RWPE2 (cell line): ENCODE measurements around the gene TARM1.
A peak's percentile ranks its signal among the peaks of the same experiment; 100 is the strongest.

Experiments used
- ATAC-seq: fragments of 200-7000 bp; cut with Tn5 transposase; 3 replicates; pipeline ENCODE4 v1.9.1; 2021; ENCODE audit warnings: low read depth
- DNase-seq: peaks from one replicate; pipeline ENCODE4 v3.0.0-alpha.2; 2020; ENCODE audit warnings: low spot score
- H3K27ac ChIP-seq: fragments of 450-650 bp; 2 replicates; pipeline ENCODE4 v1.5.1; 2017; ENCODE audit warnings: mild to moderate bottlenecking; ENCODE audit not compliant: poor library complexity, severe bottlenecking
- H3K27me3 ChIP-seq: fragments of 250-450 bp; sonication (Bioruptor Pico); 2 replicates; pipeline ENCODE4 v1.5.1; 2021; ENCODE audit warnings: mild to moderate bottlenecking, moderate library complexity; ENCODE audit not compliant: insufficient read depth, poor library complexity, severe bottlenecking
- H3K36me3 ChIP-seq: fragments of 250-450 bp; sonication (Bioruptor Pico); 2 replicates; pipeline ENCODE4 v1.5.1; 2020; ENCODE audit warnings: low read depth, mild to moderate bottlenecking, moderate library complexity
- H3K4me1 ChIP-seq: fragments of 250-450 bp; sonication (Bioruptor Pico); 2 replicates; pipeline ENCODE4 v1.5.1; 2021; ENCODE audit warnings: mild to moderate bottlenecking, moderate library complexity; ENCODE audit not compliant: insufficient read depth, poor library complexity, severe bottlenecking
- H3K4me3 ChIP-seq: fragments of 250-450 bp; sonication (Bioruptor Pico); 2 replicates; pipeline ENCODE4 v1.5.1; 2021; ENCODE audit warnings: mild to moderate bottlenecking, moderate library complexity; ENCODE audit not compliant: severe bottlenecking
- H3K9me3 ChIP-seq: fragments of 250-450 bp; sonication (Bioruptor Pico); 2 replicates; pipeline ENCODE4 v1.5.1; 2021; ENCODE audit warnings: mild to moderate bottlenecking, moderate library complexity; ENCODE audit not compliant: severe bottlenecking
- TF ChIP-seq, protein P1 (sequence below): fragments of 450-650 bp; IDR thresholded peaks from one replicate; pipeline ENCODE4 v1.5.1; 2017; ENCODE audit warnings: mild to moderate bottlenecking, moderate library complexity; ENCODE audit not compliant: poor library complexity, severe bottlenecking

Gene TARM1

DNA sequence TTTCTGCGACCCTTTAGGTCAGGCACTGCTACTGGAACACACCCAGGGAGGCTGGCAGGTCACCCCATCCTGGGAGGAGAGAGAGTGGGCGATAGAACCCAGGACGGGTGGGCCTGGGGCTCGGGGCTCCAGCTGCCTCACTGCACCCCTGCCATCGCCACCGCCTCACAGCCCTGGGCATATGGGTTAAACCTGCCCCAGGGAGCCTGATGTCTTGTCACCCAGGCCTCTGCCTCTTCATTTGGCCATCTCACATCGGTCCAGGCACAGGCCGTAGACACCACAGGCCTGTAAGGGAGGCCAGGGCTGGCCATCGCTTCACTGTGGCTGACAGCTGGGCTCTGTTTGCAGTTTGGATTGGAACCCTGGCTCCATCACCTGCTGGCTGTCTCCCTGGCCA, 44.5 kb upstream of the TARM1 start:
- H3K36me3 ChIP-seq, result peaks cover 54% of the 10 kb centered on the region
- H3K27ac ChIP-seq, result no peak overlapping the region
- DNase-seq, result no peak
- no peaks in the 10 kb centered on the region for H3K9me3 ChIP-seq
- ATAC-seq, result no peak
- no peaks in the 10 kb centered on the region for H3K4me1 ChIP-seq
- H3K27me3 ChIP-seq, result no peaks in the 10 kb centered on the region
- H3K4me3 ChIP-seq, result no peak overlapping the region
- TF ChIP-seq, protein P1, sequence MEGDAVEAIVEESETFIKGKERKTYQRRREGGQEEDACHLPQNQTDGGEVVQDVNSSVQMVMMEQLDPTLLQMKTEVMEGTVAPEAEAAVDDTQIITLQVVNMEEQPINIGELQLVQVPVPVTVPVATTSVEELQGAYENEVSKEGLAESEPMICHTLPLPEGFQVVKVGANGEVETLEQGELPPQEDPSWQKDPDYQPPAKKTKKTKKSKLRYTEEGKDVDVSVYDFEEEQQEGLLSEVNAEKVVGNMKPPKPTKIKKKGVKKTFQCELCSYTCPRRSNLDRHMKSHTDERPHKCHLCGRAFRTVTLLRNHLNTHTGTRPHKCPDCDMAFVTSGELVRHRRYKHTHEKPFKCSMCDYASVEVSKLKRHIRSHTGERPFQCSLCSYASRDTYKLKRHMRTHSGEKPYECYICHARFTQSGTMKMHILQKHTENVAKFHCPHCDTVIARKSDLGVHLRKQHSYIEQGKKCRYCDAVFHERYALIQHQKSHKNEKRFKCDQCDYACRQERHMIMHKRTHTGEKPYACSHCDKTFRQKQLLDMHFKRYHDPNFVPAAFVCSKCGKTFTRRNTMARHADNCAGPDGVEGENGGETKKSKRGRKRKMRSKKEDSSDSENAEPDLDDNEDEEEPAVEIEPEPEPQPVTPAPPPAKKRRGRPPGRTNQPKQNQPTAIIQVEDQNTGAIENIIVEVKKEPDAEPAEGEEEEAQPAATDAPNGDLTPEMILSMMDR, result no peak

DNA sequence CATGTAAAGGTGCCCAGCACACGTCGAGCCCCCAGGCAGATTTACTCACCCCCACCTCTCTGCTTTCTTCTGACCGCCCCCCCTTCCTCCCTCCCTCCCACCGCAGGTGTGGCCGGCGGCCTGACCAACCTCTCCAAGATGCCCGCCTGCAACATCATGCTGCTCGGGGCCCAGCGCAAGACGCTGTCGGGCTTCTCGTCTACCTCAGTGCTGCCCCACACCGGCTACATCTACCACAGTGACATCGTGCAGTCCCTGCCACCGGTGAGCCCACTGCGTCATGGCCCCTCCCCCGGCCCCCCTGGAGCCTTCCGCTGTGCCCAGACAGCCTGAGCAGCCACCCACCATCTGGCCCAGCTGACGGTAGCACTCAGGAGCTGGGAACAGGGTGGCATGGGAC, 43.2 kb upstream of the TARM1 start:
- no peak for ATAC-seq
- no peak for DNase-seq
- H3K9me3 ChIP-seq, result no peaks in the 10 kb centered on the region
- H3K27me3 ChIP-seq, result no peaks in the 10 kb centered on the region
- TF ChIP-seq, protein P1, result no peak
- H3K4me3 ChIP-seq, result no peak overlapping the region
- no peak overlapping the region for H3K27ac ChIP-seq
- peaks cover 63% of the 10 kb centered on the region for H3K36me3 ChIP-seq
- no peaks in the 10 kb centered on the region for H3K4me1 ChIP-seq

DNA sequence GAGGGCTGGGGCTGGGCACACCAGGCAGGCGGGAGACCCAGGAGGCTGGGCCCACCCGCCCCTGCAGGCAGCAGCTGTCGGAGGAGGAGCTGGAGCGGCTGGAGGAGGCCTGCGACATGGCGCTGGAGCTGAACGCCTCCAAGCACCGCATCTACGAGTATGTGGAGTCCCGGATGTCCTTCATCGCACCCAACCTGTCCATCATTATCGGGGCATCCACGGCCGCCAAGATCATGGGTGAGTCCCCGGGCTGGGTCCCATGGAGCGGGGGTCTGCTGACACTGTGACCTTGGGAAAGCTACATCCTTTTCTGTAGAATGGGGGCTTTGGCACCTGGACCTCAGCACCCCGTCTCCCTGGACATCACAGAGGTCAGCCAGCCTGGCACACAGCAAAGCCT, 42.5 kb upstream of the TARM1 start:
- H3K27ac ChIP-seq, result no peak overlapping the region
- H3K9me3 ChIP-seq, result no peaks in the 10 kb centered on the region
- TF ChIP-seq, protein P1, result no peak

DNA sequence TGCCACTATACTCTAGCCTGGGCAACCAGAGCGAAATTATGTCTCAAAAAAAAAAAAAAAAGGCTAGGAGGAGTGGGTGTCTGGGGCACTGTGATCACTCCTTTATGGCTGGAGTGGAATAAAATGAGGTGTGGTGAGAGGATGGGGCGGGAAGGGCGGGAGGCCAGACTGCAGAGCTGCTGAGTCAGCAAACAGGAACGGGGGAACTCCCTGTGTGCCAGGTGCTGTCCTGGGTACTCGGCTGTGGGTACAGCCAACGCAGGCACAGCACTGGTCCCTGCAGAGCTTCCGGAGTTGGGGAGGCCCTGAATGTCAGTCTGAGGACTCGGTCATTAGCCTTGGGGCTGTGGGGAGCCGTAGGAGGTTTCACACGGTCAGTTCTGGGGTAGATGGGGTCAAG, 40.1 kb upstream of the TARM1 start:
- H3K4me3 ChIP-seq, result no peak overlapping the region
- no peaks in the 10 kb centered on the region for H3K9me3 ChIP-seq
- TF ChIP-seq, protein P1, result no peak
- peaks cover 5% of the 10 kb centered on the region for H3K4me1 ChIP-seq
- no peak for ATAC-seq
- no peak for DNase-seq
- H3K36me3 ChIP-seq, result peaks cover 65% of the 10 kb centered on the region
- H3K27me3 ChIP-seq, result no peaks in the 10 kb centered on the region
- H3K27ac ChIP-seq, result no peak overlapping the region

More for the DNA sequence above, 42.5 kb upstream of the TARM1 start:
- H3K36me3 ChIP-seq, result peaks cover 61% of the 10 kb centered on the region
- H3K27me3 ChIP-seq, result no peaks in the 10 kb centered on the region
- ATAC-seq (no peak), DNase-seq (no peak)
- H3K4me3 ChIP-seq, result no peak overlapping the region
- no peaks in the 10 kb centered on the region for H3K4me1 ChIP-seq

DNA sequence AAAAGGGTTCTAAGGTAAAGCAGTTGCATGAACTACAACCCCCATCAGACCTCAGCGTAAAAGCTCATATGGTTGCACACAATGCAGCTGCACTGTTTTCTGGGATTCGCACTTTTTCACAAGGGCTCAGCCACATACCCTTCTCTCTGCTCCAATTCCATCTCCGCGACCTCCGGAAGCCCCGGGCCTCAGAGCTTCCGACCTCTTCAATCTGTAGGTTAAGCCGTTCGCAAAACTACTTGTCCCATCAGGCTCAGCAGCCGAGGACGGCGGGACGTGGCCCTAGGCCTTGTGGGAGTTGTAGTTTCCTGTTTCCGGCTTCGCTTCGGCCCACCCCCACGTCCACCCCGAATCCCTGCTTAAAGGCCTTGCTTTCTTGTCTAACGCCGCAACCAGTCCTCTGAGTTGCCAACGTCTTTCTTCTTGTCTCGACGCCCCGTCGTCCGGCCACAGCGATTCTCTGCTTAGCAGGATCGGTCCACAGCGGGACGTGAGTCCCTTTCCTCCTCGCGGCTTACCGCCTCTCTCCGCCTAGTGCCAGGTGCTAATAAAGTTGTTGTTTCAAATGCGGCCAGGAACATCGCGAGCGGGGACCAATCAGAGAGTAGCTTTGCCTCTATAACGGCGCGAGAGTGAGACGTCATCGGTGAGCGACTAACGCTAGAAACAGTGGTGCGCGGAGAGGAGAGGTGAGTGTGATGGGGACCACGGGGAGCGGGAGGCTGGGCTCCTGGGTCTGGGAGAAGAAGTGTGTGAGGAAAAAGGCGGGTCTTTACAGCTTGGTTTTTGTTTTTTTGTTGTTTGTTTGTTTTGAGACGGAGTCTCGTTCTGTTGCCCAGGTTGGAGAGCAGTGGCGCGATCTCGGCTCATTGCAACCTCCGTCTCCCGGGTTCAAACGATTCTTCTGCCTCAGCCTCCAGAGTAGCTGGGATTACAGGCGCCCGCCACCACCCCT, 34.2 kb upstream of the TARM1 start, which contains the start of the genes PRPF31 and TFPT:
Gene PRPF31, plus strand, starts transcription at position 646 of the 955 bp plus-strand sequence. CDS start 2,525 bp downstream, outside the sequence.
Gene TFPT, minus strand, starts transcription at position 549 of the 955 bp plus-strand sequence. Its CDS starts 388 bp downstream, at position 161.
- Histone ChIP-seq H3K27me3 (no peaks in the 10 kb centered on the region), H3K27ac (peak within 1 kb of the TSS; percentile 49)
- ATAC-seq, result peak; percentile 93

More for the DNA sequence above, 34.2 kb upstream of the TARM1 start, which contains the start of the genes PRPF31 and TFPT:
- TF ChIP-seq, protein P1, result no peak
- Histone ChIP-seq H3K9me3 (no peaks in the 10 kb centered on the region), H3K4me1 (peaks cover 5% of the 10 kb centered on the region), H3K4me3 (peak within 1 kb of the TSS; percentile 71), H3K36me3 (peaks cover 37% of the 10 kb centered on the region)
- peak; percentile 94 for DNase-seq
